AG08395 (cell line): ENCODE results near the gene RACK1.
"Not testable (repeated sequence)": the region's sequence is repeated elsewhere in the genome, so short reads cannot be mapped to it uniquely, and the experiment has no call there.

Source experiments
- DNase-seq: peaks from one replicate; pipeline ENCODE4 v3.0.0; 2012; ENCODE audit warnings: mixed read lengths, low spot score

The RACK1 gene

GRCh38 chr5:181214249-181214648, 29.5 kb downstream of the RACK1 start:
- DNase-seq = not testable (repeated sequence)

- DNase-seq = no peak
These were observed 30.8 kb downstream of the RACK1 start for GRCh38 chr5:181212934-181213333.

DNA sequence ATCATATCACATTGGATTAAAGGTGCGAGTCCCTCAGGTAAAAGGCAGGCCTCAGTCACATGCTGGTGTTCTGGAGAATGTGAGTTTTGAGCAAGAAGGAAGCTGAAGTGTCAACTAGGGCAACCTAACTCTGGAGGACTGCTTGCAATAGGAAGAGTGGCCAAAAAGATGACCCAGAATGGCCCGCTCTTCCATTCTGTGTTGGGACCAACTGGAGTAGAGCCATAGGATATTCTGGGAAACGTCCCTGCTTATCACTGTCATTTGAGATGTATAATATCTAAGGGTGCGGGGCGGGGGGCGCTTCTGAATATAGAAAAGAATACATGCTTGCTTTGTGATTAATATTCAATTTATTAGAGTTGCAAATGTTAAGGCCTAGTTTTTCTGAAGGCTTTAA, 31.6 kb downstream of the RACK1 start:
- no peak for DNase-seq

DNA sequence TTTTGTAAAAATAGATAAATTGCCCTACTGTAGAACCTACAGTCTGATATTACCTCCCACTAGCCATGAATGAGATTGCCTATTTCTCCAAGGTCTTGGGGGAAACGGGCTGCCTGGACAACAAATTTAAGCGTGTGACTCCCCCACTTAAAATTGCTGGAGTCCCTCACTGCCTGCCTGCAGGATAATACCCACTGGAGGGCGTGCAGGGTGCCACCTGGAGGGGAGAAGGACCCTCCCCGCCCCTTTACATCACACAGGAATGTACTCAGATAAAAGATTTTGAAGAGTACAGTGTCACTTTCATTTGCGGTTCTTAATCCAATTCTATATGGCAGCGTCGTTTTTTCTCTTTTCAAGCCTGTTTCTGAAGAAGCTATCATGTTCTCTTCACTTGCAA, 32.5 kb downstream of the RACK1 start:
- no peak for DNase-seq

- DNase-seq = not testable (repeated sequence)
These were observed 33.0 kb downstream of the RACK1 start for GRCh38 chr5:181210698-181211097.

- not testable (repeated sequence) for DNase-seq
These were observed 33.6 kb downstream of the RACK1 start for GRCh38 chr5:181210148-181210547.

DNA sequence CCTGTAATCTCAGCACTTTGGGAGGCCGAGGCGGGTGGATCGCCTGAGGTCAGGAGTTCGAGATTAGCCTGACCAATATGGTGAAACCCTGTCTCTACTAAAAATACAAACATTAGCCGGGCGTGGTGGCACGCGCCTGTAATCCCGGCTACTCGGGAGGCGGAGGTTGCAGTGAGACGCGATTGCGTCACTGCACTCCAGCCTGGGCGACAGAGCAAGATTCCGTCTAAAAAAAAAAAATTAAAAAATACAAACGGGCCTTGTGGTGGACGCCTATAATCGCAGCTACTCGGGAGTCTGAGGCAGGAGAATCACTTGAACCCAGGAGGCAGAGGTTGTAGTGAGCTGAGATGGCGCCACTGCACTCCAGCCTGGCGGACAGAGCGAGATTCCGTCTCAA, 34.7 kb downstream of the RACK1 start:
- not testable (repeated sequence) for DNase-seq

GRCh38 chr5:181207960-181208253, 35.8 kb downstream of the RACK1 start:
- DNase-seq = no peak

DNA sequence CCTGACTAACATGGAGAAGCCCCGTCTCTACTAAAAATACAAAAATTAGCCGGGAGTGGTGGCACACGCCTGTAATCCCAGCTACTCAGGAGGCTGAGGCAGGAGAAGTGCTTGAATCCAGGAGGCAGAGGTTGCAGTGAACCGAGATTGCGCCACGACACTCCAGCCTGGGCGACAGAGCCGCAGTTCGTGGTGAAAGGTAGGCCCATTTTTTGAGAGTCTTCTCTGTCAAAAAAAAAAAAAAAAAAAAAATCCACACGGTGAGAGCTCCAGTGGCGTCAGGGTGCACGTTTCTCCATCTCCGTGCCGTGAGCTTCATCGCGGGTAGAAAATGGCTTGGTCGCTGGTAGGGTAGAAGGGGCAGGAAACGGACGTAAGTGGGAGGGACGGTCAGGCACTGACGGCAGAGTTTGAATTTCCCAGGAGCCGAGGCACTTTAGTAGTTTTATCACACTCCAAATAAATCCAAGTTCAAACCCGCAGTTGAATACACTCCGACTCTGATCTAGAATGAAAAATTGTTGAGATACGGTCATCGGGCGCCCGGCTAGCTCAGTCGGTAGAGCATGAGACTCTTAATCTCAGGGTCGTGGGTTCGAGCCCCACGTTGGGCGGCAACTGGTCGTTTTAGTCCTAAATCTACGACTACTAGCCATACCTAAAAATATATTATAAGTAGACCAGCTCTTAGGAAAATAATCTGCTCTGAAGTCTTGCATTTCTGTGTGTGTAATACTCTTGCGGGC, 36.3 kb downstream of the RACK1 start:
- DNase-seq = peak; percentile 72

DNA sequence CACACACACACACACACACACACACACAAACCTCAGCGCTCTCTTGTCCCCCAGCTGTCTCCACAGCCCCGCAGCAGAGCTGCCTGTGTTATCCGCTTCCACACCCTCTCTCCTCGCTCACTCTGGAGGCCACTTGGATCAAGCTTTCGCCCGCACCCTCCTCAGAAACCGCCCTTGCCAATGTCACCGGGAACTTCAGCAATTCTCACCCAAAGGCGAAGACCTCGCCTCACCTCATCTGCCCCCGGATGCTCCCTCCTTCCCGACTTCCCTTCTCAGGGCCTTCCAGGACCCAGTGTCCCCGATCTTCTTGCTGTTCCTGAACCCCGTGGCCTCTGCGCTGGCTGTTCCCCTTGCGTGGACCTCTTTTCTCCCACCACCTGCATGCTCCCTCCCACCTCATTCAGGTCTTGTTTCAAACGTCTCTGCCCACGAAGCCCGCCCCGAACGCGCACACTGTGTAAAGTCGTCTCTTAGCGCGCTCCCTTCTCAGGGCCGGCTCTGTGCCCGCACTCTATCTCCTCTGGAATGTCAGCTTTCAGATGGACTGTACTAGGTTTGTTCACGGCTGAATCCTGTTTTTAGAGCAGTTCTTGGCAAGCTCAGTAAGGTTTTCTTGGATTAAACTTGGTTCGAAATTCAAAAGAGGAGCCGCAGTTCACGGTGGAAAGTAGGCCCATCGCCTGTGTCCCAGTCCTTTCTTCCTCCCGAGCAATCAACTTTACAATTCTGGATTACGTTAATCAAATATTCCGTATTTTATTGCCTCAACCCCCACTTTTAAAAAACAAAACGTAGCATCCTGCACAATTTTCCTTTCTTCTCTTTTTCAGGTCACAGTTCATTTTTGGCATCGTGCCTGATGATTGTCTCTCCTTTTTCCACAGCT, 37.7 kb downstream of the RACK1 start:
- DNase-seq = no peak

DNA sequence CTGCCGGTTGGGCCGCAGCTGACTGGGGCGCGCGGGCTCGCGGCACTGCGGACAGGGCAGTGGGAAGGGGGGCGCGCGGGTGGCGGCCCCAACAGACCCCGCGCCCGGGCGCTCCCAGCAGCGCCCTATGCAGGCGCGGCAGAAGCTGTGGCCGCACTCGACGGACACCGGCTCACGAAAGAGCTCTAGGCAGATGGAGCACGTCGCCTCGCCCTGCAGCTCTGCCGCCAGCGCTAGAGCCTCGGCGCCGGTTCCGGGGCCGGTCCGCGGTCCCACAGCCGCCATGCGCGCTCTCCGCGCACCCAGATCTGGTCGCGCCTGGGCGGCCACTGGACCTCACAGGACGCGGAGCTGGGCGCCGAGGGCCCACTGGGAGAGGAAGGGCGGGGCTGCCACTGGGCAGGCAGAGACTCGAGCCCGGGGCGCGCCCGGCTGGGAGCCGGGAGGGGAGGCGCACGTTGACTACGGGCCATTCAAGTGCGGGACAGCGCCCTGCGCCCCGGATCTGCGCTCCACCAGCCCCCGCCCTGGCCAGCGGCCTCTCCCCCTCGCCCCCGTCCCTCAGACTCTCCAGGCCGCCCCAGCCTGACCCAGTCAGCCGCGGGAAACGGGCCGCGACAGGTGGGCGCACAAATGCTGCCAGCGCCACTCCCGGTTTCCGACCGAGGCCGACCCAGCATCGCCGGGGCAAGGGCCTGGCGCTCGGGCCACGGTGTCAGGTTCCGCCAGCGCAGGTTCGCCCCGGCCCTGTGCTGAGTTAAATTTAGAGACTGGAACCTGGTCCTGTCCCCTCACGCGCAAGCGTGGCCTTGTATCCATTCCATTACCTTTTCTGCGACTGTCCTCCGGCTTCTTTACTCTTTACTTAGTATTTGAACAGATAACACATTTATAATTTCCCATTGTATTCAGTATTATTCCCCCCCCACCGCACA, 38.6 kb downstream of the RACK1 start, which contains the start of gene TRIM7:
TRIM7 (minus strand) TSS at position 371 of the 935 bp plus-strand sequence; CDS start at position 285, 86 bp downstream.
- DNase-seq = peak; percentile 37

GRCh38 chr5:181204113-181204825, 39.4 kb downstream of the RACK1 start:
- peak; percentile 33 for DNase-seq

GRCh38 chr5:181203777-181204112, 40.0 kb downstream of the RACK1 start:
- no peak for DNase-seq

- peak; percentile 66 for DNase-seq
These were observed 40.5 kb downstream of the RACK1 start for GRCh38 chr5:181203093-181203711.

- DNase-seq = no peak
These were observed 42.9 kb downstream of the RACK1 start for GRCh38 chr5:181200816-181201215.

DNA sequence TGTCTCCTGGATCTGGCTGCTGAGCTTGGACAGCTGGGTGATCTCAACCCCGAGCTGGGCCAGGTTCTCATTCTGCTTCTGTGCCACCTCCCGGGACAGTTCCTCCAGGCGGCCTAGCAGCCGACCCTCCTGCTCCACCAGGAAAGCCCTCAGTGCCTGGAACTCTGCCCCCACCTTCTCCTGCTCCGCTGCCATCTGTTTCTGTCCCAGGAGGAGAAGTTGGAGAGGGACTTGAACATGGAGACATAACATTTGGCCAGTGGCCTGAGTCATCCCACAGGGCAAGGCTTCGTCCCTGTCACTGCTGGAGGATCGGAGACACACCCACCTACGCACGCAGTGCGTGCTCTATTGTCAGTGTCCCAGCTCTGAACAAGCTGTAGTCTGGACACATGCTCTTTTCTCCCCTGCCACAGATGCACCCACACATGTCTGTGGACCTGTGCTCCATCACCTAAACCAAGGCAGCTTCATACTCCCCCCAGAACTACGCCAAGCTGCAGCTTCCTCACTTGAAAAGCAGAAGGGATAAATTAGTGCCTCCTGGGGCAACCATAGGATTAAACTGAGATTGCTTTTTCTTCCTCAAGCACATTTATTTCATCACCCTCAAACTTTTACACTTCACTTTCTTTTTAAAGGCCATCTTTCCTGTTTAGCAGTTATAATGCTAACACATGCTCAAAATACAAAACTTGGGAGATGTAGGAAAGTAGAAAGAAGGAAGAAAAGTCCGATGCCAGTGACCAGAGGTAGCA, 43.6 kb downstream of the RACK1 start:
- DNase-seq = no peak

GRCh38 chr5:181198905-181199519, 44.7 kb downstream of the RACK1 start:
- no peak for DNase-seq

GRCh38 chr5:181198106-181198685, 45.5 kb downstream of the RACK1 start:
- DNase-seq = no peak

DNA sequence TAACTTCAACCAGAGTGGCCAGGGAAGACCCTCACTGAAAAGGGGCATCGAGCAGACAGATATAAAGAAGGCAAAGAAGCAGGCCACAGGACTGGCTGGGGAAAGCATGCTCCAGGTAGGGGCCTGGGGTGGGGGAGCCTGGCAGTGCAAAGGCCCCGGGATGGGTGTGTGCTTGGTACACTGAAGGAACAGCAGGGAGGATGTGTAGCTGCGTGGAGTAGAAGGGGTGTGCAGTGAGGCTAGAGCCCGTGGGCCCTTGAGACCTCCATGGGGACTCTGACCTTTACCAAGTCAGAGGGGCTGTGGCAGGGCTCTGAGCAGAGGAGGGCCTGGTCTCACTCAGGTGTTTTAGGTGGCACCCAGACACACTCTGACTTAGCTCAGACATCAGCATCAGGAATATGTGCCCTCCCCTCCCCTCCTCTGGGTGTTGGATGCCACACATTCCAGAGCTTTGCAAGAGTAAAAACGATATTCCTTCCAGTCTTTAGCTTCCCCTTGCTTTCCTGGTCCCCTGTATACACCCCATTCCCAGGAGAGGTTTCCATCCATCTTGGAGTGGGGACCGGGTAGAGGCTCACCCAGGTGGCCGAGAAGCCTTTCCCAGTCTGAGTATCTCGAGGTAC, 46.3 kb downstream of the RACK1 start:
- no peak for DNase-seq
